Prostate gland (tissue), 2 donors: ENCODE data around the gene NKG7.

Experiments
- POLR2A ChIP-seq: fragments of 450-650 bp; IDR thresholded peaks from one replicate; pipeline ENCODE4 v1.6.1; 2016; ENCODE audit warnings: antibody characterized with exemption, mild to moderate bottlenecking
- POLR2AphosphoS5 ChIP-seq: sonication (generic); formaldehyde crosslinking; IDR thresholded peaks from one replicate; pipeline ENCODE4 v1.6.1; 2017; ENCODE audit warnings: antibody characterized with exemption
- TF ChIP-seq, protein P1 (sequence below), 4 experiments: fragments of 200-600 bp in 2 of 4; fragments of 450-650 bp in 2 of 4; sonication (generic) in 2 of 4; IDR thresholded peaks; 1 replicate in 3 of 4; 2 replicates in 1 of 4; pipeline ENCODE4 v1.5.1; 2016 to 2019; ENCODE audit warnings: antibody characterized with exemption in 4 of 4, mild to moderate bottlenecking in 2 of 4, moderate library complexity in 2 of 4

DNA sequence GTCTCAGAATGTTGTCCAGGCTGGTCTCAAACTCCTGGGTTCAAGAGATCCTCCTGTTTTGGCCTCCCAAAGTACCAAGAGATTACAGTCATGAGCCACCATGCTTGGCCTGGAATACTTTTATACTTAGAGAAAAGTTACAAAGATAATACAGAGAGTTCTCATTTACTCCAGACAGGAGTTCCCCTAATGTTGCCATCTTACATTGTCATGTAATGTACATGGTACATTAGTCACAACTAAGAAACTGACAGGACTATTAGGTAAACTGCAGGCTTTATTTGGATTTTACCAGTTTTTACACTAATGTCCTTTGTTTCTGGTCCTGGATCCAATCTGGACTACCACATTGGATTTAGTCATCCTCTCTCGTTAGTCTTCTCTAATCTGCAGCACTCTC lies 20.2 kb upstream of the NKG7 start:
- TF ChIP-seq POLR2A (no peak), POLR2AphosphoS5 (no peak)
- TF ChIP-seq, protein P1, sequence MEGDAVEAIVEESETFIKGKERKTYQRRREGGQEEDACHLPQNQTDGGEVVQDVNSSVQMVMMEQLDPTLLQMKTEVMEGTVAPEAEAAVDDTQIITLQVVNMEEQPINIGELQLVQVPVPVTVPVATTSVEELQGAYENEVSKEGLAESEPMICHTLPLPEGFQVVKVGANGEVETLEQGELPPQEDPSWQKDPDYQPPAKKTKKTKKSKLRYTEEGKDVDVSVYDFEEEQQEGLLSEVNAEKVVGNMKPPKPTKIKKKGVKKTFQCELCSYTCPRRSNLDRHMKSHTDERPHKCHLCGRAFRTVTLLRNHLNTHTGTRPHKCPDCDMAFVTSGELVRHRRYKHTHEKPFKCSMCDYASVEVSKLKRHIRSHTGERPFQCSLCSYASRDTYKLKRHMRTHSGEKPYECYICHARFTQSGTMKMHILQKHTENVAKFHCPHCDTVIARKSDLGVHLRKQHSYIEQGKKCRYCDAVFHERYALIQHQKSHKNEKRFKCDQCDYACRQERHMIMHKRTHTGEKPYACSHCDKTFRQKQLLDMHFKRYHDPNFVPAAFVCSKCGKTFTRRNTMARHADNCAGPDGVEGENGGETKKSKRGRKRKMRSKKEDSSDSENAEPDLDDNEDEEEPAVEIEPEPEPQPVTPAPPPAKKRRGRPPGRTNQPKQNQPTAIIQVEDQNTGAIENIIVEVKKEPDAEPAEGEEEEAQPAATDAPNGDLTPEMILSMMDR (IDR thresholded peaks at IDR 0.05) = no peak
